ENCODE data around the gene ACACB.
A peak's percentile ranks its signal among the peaks of the same experiment; 100 is the strongest.

Gene ACACB

DNA sequence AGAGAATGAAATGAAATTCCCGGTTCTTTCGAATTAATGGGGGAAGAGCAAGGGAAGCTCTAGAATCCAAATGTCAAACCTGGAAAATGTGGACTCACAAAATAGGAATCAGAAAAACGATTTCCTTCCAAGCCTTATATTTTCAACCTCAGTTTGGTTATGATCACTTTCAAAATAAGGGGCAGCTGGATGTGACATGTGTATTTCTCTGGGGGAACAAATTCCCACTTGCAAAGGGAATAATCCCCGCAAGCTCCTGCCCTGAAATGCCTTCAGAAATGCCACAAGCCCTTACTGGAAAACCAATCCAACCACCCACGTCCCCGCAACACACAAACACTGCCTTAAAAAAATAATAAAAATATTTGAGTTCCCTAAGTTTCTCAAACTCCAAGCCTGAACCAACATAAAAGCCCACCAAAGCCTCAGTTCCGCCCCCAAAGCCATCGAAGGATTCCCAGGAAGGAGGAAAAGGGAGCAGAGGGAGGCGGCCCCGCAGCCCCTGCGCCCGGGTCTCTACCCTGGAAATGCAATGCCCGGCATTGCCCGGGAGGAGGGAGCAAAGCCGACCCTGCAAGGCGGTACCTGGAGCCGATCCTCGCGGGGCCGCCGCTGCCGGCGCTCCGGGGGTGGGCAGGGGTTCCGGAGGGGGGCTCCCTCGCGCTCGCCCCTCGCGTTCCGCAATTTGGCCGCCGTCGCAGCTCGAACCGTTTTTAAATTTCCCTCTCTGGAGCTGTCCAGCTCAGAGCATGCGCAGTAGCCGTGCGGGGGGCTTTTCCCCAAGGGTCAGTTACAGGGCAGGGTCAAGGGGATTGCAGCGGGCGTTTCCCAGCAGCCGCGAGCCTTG is 192.4 kb downstream of the ACACB start, which contains the start of gene FOXN4:
Gene FOXN4, minus strand, starts transcription at position 751 of the 847 bp plus-strand sequence. CDS start 963 bp downstream, outside the sequence.
- DNase-seq (ENCODE audit: low read depth) = no peak
- no peak for TF ChIP-seq CTCF (conservative IDR thresholded peaks at IDR 0.05; ENCODE audit: low read length)
- peak within 1 kb of the TSS; percentile 10 for H3K4me3 ChIP-seq (ENCODE audit: low read length)

- no peak for TF ChIP-seq CTCF (conservative IDR thresholded peaks at IDR 0.05; ENCODE audit: low read length)
- no peak for DNase-seq (ENCODE audit: low read depth)
- peak overlapping the region; percentile 10 for H3K4me3 ChIP-seq (ENCODE audit: low read length)
These were observed 193.2 kb downstream of the ACACB start for GRCh38 chr12:109309381-109310246.

GRCh38 chr12:109310247-109311125 is 194.1 kb downstream of the ACACB start:
- TF ChIP-seq CTCF (conservative IDR thresholded peaks at IDR 0.05; ENCODE audit: low read length) = no peak
- no peak for DNase-seq (ENCODE audit: low read depth)
- peak overlapping the region; percentile 10 for H3K4me3 ChIP-seq (ENCODE audit: low read length)
